IMR-90 (cell line): ENCODE data around the gene GTSE1. TPM values are rescaled to one million over a fixed set of nuclear protein-coding genes. Genes with fewer than 3 reads are reported as not detected.

ENCODE experiments used
- ATAC-seq: fragments of 200-7000 bp; cut with Tn5 transposase; 2 replicates; pipeline ENCODE4 v1.9.1; 2020; ENCODE audit warnings: low read depth, mild to moderate bottlenecking, moderate library complexity
- BruUV-seq: library from RNA; stranded (reverse); fragments of 400-500 nt; replicated peaks from 2 replicates; lab custom pipeline; 2021; lab: Mats Ljungman, UMichigan
- CTCF ChIA-PET: fragments of 300-600 bp; formaldehyde crosslinking; extraction: SDS; loops from one replicate; lab custom pipeline; 2021; ENCODE audit warnings: antibody characterized with exemption; lab: Yijun Ruan, JAX
- POLR2A ChIA-PET: fragments of 300-600 bp; sonication (Branson Sonifier 250); formaldehyde crosslinking; loops from one replicate; lab custom pipeline; 2022; ENCODE audit warnings: antibody characterized with exemption; ENCODE audit not compliant: unreplicated experiment; lab: Charles Lee
- DNase-seq: peaks from one replicate; pipeline ENCODE4 v3.0.0; 2013
- H2AFZ ChIP-seq: replicated peaks from 2 replicates; pipeline ENCODE3; 2013; ENCODE audit warnings: low read length, mild to moderate bottlenecking; ENCODE audit not compliant: poor library complexity
- H2AK5ac ChIP-seq: 2 replicates; pipeline ENCODE4 v1.6.1; 2013; ENCODE audit warnings: low read depth, low read length, inconsistent platforms
- H2AK9ac ChIP-seq: replicated peaks from 2 replicates; pipeline ENCODE3; 2013; ENCODE audit warnings: mild to moderate bottlenecking, low read depth, low read length, moderate library complexity; ENCODE audit not compliant: poor library complexity
- H2BK120ac ChIP-seq: 2 replicates; pipeline ENCODE4 v1.6.1; 2013; ENCODE audit warnings: low read depth, low read length, inconsistent platforms
- H2BK15ac ChIP-seq: 3 replicates; pipeline ENCODE4 v1.6.1; 2013; ENCODE audit warnings: low read depth, low read length, inconsistent platforms
- H2BK20ac ChIP-seq: 2 replicates; pipeline ENCODE4 v1.6.1; 2013; ENCODE audit warnings: low read depth, mild to moderate bottlenecking, inconsistent platforms, low read length, moderate library complexity
- H2BK5ac ChIP-seq: 2 replicates; pipeline ENCODE4 v1.6.1; 2013; ENCODE audit warnings: mild to moderate bottlenecking, low read depth, low read length, inconsistent platforms; ENCODE audit not compliant: poor library complexity, severe bottlenecking
- H3K14ac ChIP-seq: replicated peaks from 2 replicates; pipeline ENCODE4 v1.6.1; 2013; ENCODE audit warnings: low read depth, low read length, inconsistent platforms
- H3K18ac ChIP-seq: 2 replicates; pipeline ENCODE4 v1.6.1; 2013; ENCODE audit warnings: low read depth, low read length, control low read depth
- H3K23ac ChIP-seq: 2 replicates; pipeline ENCODE4 v1.6.1; 2013; ENCODE audit warnings: low read depth, low read length, inconsistent platforms
- H3K27ac ChIP-seq: 2 replicates; pipeline ENCODE4 v1.5.1; 2013; ENCODE audit warnings: mild to moderate bottlenecking, control low read depth, low read length; ENCODE audit not compliant: insufficient read depth
- H3K27me3 ChIP-seq: 2 replicates; pipeline ENCODE4 v1.6.1; 2013; ENCODE audit warnings: low read length; ENCODE audit not compliant: control insufficient read depth, insufficient read depth
- H3K36me3 ChIP-seq: 2 replicates; pipeline ENCODE4 v1.6.1; 2013; ENCODE audit warnings: low read length, mixed read lengths; ENCODE audit not compliant: control insufficient read depth, insufficient read depth
- H3K4ac ChIP-seq: 2 replicates; pipeline ENCODE4 v1.6.1; 2013; ENCODE audit warnings: low read depth, low read length, inconsistent platforms
- H3K4me1 ChIP-seq: 2 replicates; pipeline ENCODE4 v1.6.1; 2013; ENCODE audit warnings: low read length, mixed read lengths; ENCODE audit not compliant: control insufficient read depth, insufficient read depth
- H3K4me2 ChIP-seq: 2 replicates; pipeline ENCODE4 v1.6.1; 2013; ENCODE audit warnings: low read depth, mild to moderate bottlenecking, control low read depth, low read length, moderate library complexity
- H3K4me3 ChIP-seq: 2 replicates; pipeline ENCODE4 v1.5.1; 2013; ENCODE audit warnings: low read depth, mild to moderate bottlenecking, control low read depth, low read length, moderate library complexity; ENCODE audit not compliant: insufficient read depth
- H3K56ac ChIP-seq: 2 replicates; pipeline ENCODE4 v1.6.1; 2013; ENCODE audit warnings: low read length, inconsistent platforms; ENCODE audit not compliant: insufficient read depth; ENCODE audit errors: extremely low read depth
- H3K79me1 ChIP-seq, 2 experiments: 2 replicates each; pipeline ENCODE4 v1.6.1; 2013; ENCODE audit warnings: low read length in 2 of 2, inconsistent platforms in 1 of 2, low read depth in 1 of 2
- H3K9ac ChIP-seq: 2 replicates; pipeline ENCODE4 v1.6.1; 2013; ENCODE audit warnings: low read depth, low read length, control low read depth
- H3K9me1 ChIP-seq: 2 replicates; pipeline ENCODE4 v1.6.1; 2013; ENCODE audit warnings: low read length, inconsistent platforms; ENCODE audit not compliant: insufficient read depth
- H3K9me3 ChIP-seq: 2 replicates; pipeline ENCODE4 v1.6.1; 2013; ENCODE audit warnings: low read length; ENCODE audit not compliant: control insufficient read depth, insufficient read depth
- H4K20me1 ChIP-seq: 2 replicates; pipeline ENCODE4 v1.6.1; 2013; ENCODE audit warnings: low read length, inconsistent platforms; ENCODE audit not compliant: insufficient read depth
- H4K5ac ChIP-seq: 2 replicates; pipeline ENCODE4 v1.6.1; 2013; ENCODE audit warnings: mild to moderate bottlenecking, low read depth, low read length, control low read depth
- H4K8ac ChIP-seq, 2 experiments: 2 replicates each; pipeline ENCODE4 v1.6.1; 2013; ENCODE audit warnings: low read depth in 2 of 2, low read length in 2 of 2, control low read depth in 1 of 2, inconsistent platforms in 1 of 2
- H4K91ac ChIP-seq: 2 replicates; pipeline ENCODE4 v1.6.1; 2013; ENCODE audit warnings: low read depth, low read length, inconsistent platforms; ENCODE audit not compliant: insufficient read depth
- BHLHE40 ChIP-seq: fragments of 150-350 bp; IDR thresholded peaks from 2 replicates; pipeline ENCODE4 v1.6.1; 2016; ENCODE audit warnings: mild to moderate bottlenecking, low read depth, low read length
- MAZ ChIP-seq: IDR thresholded peaks from 2 replicates; pipeline ENCODE4 v1.6.1; 2012; ENCODE audit warnings: low read depth, mild to moderate bottlenecking, low read length, improper control_type of control experiment, moderate library complexity, borderline replicate concordance
- RAD21 ChIP-seq: IDR thresholded peaks from 2 replicates; pipeline ENCODE4 v1.6.1; 2012; ENCODE audit warnings: low read length, improper control_type of control experiment
- WGBS, 2 experiments: methylation state at CpG; one replicate each; pipeline versions ENCODE4 v1.1.5 to v1.1.7; 2013; ENCODE audit warnings: missing lambda C conversion rate in 2 of 2; ENCODE audit not compliant: insufficient read length in 1 of 2; ENCODE audit errors: extremely low coverage in 2 of 2; 5-methylcytosine and 5-hydroxymethylcytosine counted together
- dilution Hi-C: fragments of 300-500 bp; cut with HindIII; formaldehyde crosslinking; loops from one replicate; pipeline ENCODE4 v1.14.3; 2018; ENCODE audit warnings: low sequenced_read_pairs; ENCODE audit not compliant: unreplicated experiment
- in situ Hi-C: fragments of 300-500 bp; cut with MboI; formaldehyde crosslinking; loops from 3 replicates; pipeline ENCODE4 v1.14.3; 2019; ENCODE audit warnings: low sequenced_read_pairs, inconsistent platforms, mixed read lengths
- intact Hi-C: fragments of 100-400 bp; cut with micrococcal nuclease; formaldehyde crosslinking; loops from 2 replicates; pipeline ENCODE4 v1.10.0; 2022
- polyA plus RNA-seq, 3 experiments: library from polyadenylated mRNA; depleted of rRNA; stranded (reverse); fragments of >200 nt; gene quantifications; 2 replicates each; pipeline ENCODE4 v1.2.3, GENCODE V29; 2012; ENCODE audit warnings: low replicate concordance in 1 of 3
- total RNA-seq: library from RNA; depleted of rRNA; stranded (reverse); fragments of >200 nt; gene quantifications from 2 replicates; pipeline ENCODE4 v1.2.3, GENCODE V29; 2012
- TF ChIP-seq, protein P1 (sequence below): fragments of 150-350 bp; IDR thresholded peaks from 2 replicates; pipeline ENCODE4 v1.6.1; 2017; ENCODE audit warnings: mild to moderate bottlenecking, antibody characterized with exemption, low read length, low read depth

The GTSE1 gene
- total and polyA plus RNA-seq, 2 of the 4 experiments (the other 2 are of a cell fraction): 5.9 to 17.1 TPM

DNA sequence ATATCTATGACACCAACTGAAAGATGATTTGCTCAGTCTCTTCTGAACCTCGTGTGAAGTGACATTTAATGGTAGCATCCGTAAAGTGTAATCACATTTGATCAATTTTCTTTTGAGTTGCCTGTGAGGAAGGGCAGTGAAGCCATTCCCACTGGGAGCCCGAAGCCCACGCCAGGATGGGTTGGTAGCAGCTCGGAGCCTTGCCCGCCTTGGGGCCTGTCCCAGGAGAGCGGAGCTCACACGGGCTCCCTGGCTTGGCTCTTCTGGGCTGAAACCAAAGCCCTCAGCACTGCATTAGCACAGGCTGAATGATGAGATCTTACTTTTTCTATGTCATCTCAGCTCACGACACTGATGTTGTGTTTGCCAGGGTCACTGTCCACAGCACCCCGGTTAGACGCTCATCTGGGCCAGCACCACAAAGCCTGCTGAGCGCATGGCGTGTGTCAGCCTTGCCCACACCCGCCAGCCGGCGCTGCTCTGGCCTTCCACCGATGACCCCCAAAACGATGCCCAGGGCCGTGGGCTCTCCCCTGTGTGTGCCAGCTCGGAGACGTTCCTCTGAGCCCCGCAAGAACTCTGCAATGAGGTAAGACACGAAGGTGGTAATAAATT is 29.5 kb downstream of the GTSE1 start:
- dilution Hi-C loops (no loop called here), in situ Hi-C loops (no loop called here), intact Hi-C loops (no loop called here)
- Histone ChIP-seq H3K36me3 (peaks cover 28% of the 10 kb centered on the region), H3K79me1 (peaks cover 5 to 20% of the 10 kb centered on the region in 2 experiments; a peak in 3 of 4 replicates), H2AK5ac (no peak overlapping the region), H4K20me1 (no peaks in the 10 kb centered on the region), H3K56ac (no peak overlapping the region), H3K23ac (no peak overlapping the region), H2BK20ac (no peak overlapping the region), H2BK5ac (no peak overlapping the region), H3K4me2 (no peak overlapping the region), H4K91ac (no peak overlapping the region), H2AK9ac (no peak overlapping the region), H3K18ac (no peak overlapping the region), H2AFZ (no peak overlapping the region), H3K4ac (no peak overlapping the region), H3K27me3 (no peaks in the 10 kb centered on the region), H3K4me3 (no peak overlapping the region), H3K4me1 (no peaks in the 10 kb centered on the region), H2BK15ac (no peak overlapping the region), H3K9ac (no peak overlapping the region), H3K14ac (no peak overlapping the region), H4K8ac (no peak overlapping the region), H3K27ac (no peak overlapping the region), H2BK120ac (no peak overlapping the region), H4K5ac (no peak overlapping the region), H3K9me3 (no peaks in the 10 kb centered on the region), H3K9me1 (no peaks in the 10 kb centered on the region; the same call in 1 of the 2 replicates)
- POLR2A ChIA-PET: no interaction called here
- CTCF ChIA-PET: no interaction called here
- no TSS peak for BruUV-seq
- WGBS, 2 experiments: 95% methylated on average over 13 of the region's 23 CpGs; no CpG with 5 or more reads in 1 of the 2 experiments
- DNase-seq (no peak), ATAC-seq (no peak)
- TF ChIP-seq RAD21: no peak
- no peak for TF ChIP-seq BHLHE40
- TF ChIP-seq, protein P1, sequence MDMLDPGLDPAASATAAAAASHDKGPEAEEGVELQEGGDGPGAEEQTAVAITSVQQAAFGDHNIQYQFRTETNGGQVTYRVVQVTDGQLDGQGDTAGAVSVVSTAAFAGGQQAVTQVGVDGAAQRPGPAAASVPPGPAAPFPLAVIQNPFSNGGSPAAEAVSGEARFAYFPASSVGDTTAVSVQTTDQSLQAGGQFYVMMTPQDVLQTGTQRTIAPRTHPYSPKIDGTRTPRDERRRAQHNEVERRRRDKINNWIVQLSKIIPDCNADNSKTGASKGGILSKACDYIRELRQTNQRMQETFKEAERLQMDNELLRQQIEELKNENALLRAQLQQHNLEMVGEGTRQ: no peak
- no peak for TF ChIP-seq MAZ
